NCI-H1417 (cell line): ENCODE results near the gene PPA1.
"Not testable (repeated sequence)": the region's sequence is repeated elsewhere in the genome, so short reads cannot be mapped to it uniquely, and the experiment has no call there.

ENCODE experiments used
- DNase-seq, 3 experiments: peaks; one replicate each; lab custom pipeline; 2025; lab: John Stamatoyannopoulos, UW

PPA1 gene

GRCh38 chr10:70169011-70169410 is 64.2 kb downstream of the PPA1 start:
- DNase-seq: no peak

GRCh38 chr10:70167246-70167645 is 66.0 kb downstream of the PPA1 start:
- no peak for DNase-seq

- no peak for DNase-seq
These were observed 66.8 kb downstream of the PPA1 start for GRCh38 chr10:70166394-70166793.

- no peak for DNase-seq
These were observed 69.1 kb downstream of the PPA1 start for GRCh38 chr10:70164163-70164562.

GRCh38 chr10:70163448-70163847 is 69.8 kb downstream of the PPA1 start:
- DNase-seq: no peak

- no peak for DNase-seq
These were observed 70.4 kb downstream of the PPA1 start for GRCh38 chr10:70162892-70163201.

- DNase-seq: no peak
These were observed 70.9 kb downstream of the PPA1 start for GRCh38 chr10:70162151-70162891.

- DNase-seq: no peak
These were observed 72.4 kb downstream of the PPA1 start for GRCh38 chr10:70160798-70161197.

- DNase-seq: not testable (repeated sequence)
These were observed 73.9 kb downstream of the PPA1 start for GRCh38 chr10:70159366-70159765.

GRCh38 chr10:70158113-70158512 is 75.1 kb downstream of the PPA1 start:
- DNase-seq: no peak

- no peak for DNase-seq
These were observed 77.9 kb downstream of the PPA1 start for GRCh38 chr10:70155255-70155838.
